Measurements from ENCODE around the gene CENPL. TPM values are rescaled to one million over a fixed set of nuclear protein-coding genes. Genes with fewer than 3 reads are reported as not detected.

Gene CENPL
- total RNA-seq, 4 donors from 2014 or later: 0.51 to 24.2 (median 4.7) TPM; not detected in 1

DNA sequence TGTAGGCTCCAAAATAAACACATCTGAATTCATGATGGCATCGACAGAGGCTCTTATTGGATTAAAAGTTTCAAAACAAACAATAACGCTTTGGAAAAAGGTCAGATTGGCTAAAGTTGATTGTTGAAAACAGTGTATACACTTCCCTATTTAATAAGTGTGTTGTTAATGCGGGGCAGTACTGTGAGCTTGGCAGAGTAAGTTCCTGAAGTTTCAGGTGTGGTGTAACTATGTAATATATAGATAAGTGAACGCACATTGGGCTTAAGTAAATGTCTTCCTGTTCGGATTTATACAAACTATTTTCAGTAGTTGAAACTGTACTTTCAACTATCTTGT is 44.3 kb upstream of the CENPL start:
- H3K4me3 ChIP-seq: peak overlapping the region; percentile 65 to 74
- H3K27ac ChIP-seq: peak overlapping the region; percentile 87 to 92
- TF ChIP-seq, protein P1, sequence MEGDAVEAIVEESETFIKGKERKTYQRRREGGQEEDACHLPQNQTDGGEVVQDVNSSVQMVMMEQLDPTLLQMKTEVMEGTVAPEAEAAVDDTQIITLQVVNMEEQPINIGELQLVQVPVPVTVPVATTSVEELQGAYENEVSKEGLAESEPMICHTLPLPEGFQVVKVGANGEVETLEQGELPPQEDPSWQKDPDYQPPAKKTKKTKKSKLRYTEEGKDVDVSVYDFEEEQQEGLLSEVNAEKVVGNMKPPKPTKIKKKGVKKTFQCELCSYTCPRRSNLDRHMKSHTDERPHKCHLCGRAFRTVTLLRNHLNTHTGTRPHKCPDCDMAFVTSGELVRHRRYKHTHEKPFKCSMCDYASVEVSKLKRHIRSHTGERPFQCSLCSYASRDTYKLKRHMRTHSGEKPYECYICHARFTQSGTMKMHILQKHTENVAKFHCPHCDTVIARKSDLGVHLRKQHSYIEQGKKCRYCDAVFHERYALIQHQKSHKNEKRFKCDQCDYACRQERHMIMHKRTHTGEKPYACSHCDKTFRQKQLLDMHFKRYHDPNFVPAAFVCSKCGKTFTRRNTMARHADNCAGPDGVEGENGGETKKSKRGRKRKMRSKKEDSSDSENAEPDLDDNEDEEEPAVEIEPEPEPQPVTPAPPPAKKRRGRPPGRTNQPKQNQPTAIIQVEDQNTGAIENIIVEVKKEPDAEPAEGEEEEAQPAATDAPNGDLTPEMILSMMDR (IDR thresholded peaks at IDR 0.05): no peak
- TF ChIP-seq POLR2A (IDR thresholded peaks at IDR 0.05): no peak
- H3K27me3 ChIP-seq: no peaks in the 10 kb centered on the region
- intact Hi-C loops (cut with DNase I; ENCODE audit: low total_unique reads): loop anchor here (5.0 kb wide), 1 partner anchor 153 kb away; the partner anchor contains the start of gene RC3H1
- H3K36me3 ChIP-seq: no peaks in the 10 kb centered on the region
- H3K9me3 ChIP-seq: no peaks in the 10 kb centered on the region
- DNase-seq: no peak
- no peaks in the 10 kb centered on the region for H3K4me1 ChIP-seq

DNA sequence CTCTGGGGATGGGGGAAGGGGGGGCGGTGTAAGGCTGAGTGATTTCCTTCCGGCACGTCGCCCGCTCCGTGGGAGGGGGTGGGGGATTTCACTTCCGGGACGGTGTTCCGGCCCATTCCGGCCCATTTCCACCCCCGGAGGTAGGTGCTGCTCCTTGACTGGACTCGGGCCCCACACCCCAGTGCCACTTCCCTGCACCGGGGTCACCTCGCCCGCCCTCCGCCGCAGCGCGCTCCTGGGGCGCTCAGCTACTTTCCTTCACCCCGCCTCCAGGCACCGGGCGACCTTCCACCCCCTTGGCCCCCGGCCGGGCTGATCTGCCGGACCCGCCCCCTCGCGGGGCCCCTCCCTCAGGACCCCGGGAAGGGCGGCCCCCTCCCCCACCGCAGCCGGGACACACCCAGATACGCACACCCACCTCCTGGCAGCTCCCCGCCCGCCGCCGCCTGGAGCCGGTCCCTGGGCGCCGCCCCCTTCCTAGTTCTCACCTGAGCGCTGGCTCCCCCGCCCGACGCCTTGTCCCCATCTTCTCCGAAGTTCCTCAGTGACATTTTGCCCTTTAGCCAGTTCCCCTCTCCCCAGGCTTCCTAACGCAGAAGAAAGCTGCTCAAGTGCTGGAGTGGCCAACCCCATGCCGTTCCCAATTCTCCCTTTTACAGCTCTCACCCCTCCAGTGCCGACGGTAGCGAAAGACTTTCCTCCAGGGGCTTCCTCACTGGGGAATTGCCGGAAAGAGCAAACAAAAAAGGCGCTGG is 43.8 kb upstream of the CENPL start, which contains the start of gene ZBTB37:
Gene ZBTB37, plus strand, starts transcription at position 115 of the 755 bp plus-strand sequence. CDS start 1,846 bp downstream, outside the sequence.
- peak within 1 kb of the TSS; percentile 87 to 92 for H3K27ac ChIP-seq
- intact Hi-C loops (cut with DNase I; ENCODE audit: low total_unique reads): loop anchor here (5.0 kb wide), 1 partner anchor 154 kb away; the partner anchor contains the start of gene RC3H1
- H3K36me3 ChIP-seq: no peaks in the 10 kb centered on the region
- H3K27me3 ChIP-seq: no peaks in the 10 kb centered on the region
- H3K4me1 ChIP-seq: no peaks in the 10 kb centered on the region
- DNase-seq: peak in 1 of 2 donors; percentile 81
- H3K4me3 ChIP-seq: peak within 1 kb of the TSS; percentile 65 to 74
- H3K9me3 ChIP-seq: no peaks in the 10 kb centered on the region
- TF ChIP-seq POLR2A (IDR thresholded peaks at IDR 0.05): peak in 1 of 2 donors; percentile 9
- TF ChIP-seq, protein P1 (IDR thresholded peaks at IDR 0.05): no peak

DNA sequence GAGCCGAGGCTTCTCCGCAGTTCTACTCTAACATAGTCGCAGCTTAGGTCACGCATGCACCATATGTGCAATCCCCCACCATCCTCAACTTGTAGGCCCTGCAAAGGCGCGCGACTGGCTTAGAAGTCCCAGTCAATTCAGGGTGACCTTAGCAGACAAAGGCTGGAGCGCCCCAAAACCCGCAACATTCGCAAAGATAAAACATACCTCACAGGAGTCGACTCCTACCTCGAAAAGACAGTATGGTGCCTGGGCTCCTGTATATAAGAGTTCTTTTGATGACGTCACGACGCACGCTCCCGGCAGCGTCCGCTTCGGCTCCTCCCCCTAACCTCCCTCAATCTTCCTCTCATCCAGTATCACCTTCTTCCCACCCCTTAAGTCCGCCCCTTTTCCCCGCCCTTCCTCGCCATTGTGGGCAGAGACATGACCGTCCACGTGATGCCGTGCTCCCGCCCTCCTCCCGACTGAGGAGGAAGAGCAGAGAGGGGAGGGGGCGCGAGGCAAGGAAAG is 43.1 kb upstream of the CENPL start, which contains the start of gene GAS5:
Gene GAS5, minus strand, starts transcription at position 237 of the 513 bp plus-strand sequence.
- intact Hi-C loops (cut with DNase I; ENCODE audit: low total_unique reads): loop anchor here (5.0 kb wide), 1 partner anchor 154 kb away; the partner anchor contains the start of gene RC3H1
- Histone ChIP-seq H3K36me3 (no peaks in the 10 kb centered on the region), H3K4me1 (no peaks in the 10 kb centered on the region)

DNA sequence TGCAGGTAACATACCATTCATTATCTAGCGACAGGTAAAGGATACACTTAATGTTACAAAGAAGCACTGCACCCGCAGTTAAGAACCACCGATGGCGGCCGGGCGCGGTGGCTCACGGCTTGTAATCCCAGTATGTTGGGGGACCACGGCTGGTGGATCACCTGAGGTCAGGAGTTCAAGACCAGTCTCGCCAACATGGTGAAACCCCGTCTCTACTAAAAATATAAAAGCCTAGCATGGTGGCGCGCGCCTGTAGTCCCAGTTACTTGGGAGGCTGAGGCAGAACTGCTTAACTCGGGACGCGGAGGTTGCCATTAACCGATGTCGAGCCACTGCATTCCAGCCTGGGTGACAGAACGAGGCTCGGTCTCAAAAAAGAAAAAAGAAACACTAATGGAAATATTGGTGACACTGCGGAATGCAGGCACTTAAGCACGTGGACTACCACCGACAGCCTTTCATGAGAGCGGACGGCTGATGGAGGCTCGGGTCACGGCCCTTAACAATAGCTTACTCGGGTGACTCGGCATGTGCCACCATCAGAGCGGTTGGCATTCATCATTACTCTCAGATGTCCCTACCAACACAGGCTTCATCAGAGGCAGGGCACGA is 42.6 kb upstream of the CENPL start:
- intact Hi-C loops (cut with DNase I; ENCODE audit: low total_unique reads): loop anchor here (5.0 kb wide), 1 partner anchor 155 kb away; the partner anchor contains the start of gene RC3H1
- no peak for TF ChIP-seq POLR2A (IDR thresholded peaks at IDR 0.05)
- TF ChIP-seq, protein P1 (IDR thresholded peaks at IDR 0.05): no peak
- H3K27ac ChIP-seq: peak overlapping the region; percentile 87 to 92

More for the DNA sequence above, 43.1 kb upstream of the CENPL start, which contains the start of gene GAS5:
- DNase-seq: peak; percentile 98 to 99
- peak within 1 kb of the TSS; percentile 65 to 74 for H3K4me3 ChIP-seq
- no peaks in the 10 kb centered on the region for H3K27me3 ChIP-seq
- H3K9me3 ChIP-seq: no peaks in the 10 kb centered on the region
- H3K27ac ChIP-seq: peak within 1 kb of the TSS; percentile 87 to 92
- peak; percentile 86 to 98 for TF ChIP-seq POLR2A (IDR thresholded peaks at IDR 0.05)
- TF ChIP-seq, protein P1 (IDR thresholded peaks at IDR 0.05): no peak

More for the DNA sequence above, 42.6 kb upstream of the CENPL start:
- no peaks in the 10 kb centered on the region for H3K36me3 ChIP-seq
- DNase-seq: peak in 1 of 2 donors; percentile 26
- H3K27me3 ChIP-seq: no peaks in the 10 kb centered on the region
- peak overlapping the region; percentile 65 to 74 for H3K4me3 ChIP-seq
- no peaks in the 10 kb centered on the region for H3K9me3 ChIP-seq
- no peaks in the 10 kb centered on the region for H3K4me1 ChIP-seq
